Measurements from ENCODE around the gene XXYLT1.
"Not testable (repeated sequence)": the region's sequence is repeated elsewhere in the genome, so short reads cannot be mapped to it uniquely, and the experiment has no call there.

Gene XXYLT1

DNA sequence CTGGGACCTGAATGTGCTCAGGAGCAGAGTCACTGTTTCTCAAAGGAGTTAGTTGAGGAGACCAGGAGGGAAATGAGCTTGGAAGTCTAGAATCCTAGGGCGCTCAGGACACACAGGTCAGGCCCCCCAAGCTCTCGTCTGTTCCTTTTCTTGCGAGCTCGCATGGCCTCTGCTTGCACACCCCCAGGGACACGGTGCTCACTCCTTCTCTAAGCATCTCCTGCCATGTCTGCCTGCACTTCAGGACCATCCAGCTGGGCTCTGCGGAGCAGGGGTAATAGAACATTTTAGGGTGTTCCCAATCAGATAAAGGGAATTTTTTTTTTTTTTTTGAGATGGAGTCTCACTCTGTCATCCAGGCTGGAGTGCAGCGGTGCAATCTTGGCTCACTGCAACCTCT is 213.2 kb downstream of the XXYLT1 start:
- no peak for DNase-seq

DNA sequence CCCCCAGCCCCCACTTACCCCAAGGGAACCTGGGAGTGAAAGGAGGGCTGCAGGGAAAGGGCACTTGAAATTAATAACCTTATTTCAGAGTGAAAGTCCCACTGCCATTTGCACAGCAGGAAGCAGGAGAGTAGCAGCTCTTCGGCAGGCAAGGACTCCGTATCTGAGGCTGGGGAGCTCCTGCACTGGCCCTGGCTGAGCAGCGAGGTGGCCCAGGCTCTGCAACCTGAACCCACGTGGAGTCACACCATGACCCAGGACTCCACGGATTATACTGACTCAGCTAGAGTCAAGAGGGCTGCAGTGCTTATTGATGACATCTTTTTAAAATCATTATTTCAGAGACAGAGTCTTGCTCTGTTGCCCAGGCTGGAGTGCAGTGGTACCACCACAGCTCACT is 214.5 kb downstream of the XXYLT1 start:
- DNase-seq: no peak

DNA sequence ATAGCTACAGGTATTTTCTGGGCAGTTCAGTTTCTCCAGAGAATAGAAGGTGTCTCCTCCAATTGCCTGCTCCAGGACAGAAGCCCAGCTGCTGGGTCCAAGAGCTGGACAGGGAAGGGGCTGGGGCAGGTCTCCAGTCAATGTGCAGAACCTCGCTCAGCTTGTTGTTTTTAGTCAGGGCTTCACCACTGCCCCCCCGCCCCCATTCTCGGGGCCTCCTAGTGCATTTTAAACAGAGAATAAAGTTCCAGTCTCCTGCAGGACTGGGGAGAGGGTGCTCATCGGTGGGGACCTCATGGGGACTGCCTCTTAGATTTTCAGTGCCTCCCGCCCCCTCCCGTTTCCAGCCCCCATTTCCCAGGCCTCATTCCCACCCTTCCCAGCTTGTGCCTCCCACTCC is 216.6 kb downstream of the XXYLT1 start:
- no peak for DNase-seq

DNA sequence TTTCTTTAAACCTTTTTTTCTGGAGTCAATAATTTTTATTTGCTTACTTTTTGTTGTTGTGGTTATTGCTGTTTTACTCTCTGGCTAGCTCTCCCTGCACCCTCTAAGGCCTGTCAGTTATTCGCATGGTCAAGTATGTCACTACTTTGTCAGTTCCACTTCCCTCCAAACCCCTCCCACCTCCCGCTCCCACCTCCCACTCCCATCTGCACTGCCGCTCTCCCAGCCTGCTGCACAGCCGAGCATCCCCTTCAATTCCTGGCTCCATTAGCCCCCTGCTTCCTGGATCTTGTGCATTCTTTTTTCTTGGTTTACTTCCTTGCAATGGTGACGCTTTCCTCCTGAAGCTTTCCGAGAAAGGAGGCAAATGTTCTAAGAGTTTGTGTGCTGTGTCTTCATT is 218.0 kb downstream of the XXYLT1 start:
- DNase-seq: no peak

DNA sequence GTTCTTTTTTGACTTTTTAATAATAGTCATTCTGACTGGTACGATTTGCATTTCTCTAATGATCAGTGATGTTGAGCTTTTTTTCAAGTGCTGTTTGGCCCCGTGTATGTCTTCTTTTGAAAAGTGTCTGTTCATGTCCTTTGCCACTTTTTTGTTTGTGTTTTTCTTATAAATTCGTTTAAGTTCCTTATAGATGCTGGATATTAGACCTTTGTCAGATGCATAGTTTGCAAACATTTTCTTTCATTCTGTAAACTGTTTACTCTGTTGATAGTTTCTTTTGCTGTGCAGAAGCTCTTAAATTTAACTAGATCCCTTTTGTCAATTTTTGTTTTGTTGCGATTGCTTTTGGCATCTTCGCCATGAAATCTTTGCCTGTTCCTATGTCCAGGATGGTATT is 220.7 kb downstream of the XXYLT1 start:
- DNase-seq: not testable (repeated sequence)

DNA sequence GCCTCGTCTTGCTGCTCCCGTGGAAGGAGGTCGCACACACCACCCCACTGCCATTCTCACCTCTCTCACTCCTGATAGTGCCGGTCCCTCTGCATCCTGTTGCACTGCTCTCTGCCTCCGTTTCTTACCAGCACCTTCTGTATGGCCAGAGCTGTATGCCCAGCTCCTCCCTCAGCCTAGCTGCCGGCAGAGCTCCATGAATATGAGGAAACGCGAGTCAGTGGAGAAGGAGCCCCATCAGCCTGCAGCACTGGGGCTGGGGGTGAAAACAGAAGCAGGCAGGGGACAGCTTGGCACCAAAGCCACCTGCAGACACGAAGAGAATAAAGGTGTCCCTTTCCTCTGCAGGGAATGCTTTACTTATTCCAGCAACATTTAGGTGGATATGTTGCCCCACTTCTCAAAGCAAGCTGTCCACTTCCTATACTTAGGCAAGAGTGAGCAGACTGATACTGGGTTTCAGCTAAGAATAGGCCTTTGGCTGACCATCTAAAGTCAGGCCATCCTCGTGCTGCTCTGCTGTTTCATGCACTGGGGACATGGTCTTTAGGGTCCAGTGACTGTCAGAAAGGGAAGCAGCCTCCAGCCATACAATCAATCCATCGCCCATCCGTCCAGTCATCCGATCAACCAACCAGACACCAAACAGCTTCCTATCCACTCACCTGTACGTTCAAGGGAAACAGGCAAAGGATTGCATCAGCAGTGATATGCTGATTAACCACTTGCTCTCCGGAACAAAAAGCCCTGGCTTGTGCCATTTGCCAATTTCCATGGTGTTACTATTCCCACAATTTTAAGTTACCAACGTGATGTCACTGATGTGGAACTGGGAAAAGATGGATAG is 222.7 kb downstream of the XXYLT1 start:
- DNase-seq: no peak

DNA sequence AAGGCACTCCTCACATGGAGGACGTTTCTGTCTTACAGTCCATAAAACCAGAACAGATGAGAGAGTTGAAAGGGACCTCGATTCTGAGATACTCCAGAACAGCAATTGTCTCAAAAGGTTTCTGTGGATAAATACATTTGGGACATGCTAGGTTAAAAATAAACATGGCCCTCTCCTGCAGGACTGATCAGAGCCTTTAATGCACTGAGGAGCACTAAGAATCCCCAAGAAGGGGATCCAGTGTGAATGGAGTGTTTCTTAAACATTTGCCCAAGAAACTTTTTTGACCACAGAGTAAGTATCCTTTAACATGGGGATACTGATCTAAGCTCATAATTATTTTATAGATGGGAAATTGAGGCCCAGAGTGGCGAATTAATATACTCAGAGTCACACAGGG is 223.4 kb downstream of the XXYLT1 start:
- DNase-seq: no peak

DNA sequence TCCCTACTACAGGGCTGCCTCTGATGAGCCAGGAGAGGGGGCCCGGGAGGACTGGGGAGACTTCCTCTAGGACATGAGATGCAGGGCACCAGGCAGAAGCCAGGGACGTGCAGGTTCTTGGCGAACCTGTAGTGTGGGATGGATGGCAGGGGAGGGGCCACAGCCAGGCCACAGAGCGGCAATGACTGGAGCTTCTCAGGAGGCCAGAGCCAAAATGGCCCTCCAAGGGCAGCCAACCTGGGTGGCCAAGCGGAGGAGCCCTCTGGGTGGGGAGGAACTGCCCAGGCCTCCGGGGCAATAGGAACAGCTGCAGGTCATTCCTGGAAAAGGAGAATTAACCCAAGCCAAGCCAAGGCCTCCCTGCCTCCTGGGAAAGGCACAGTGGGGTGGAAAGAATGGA is 224.5 kb downstream of the XXYLT1 start:
- DNase-seq: no peak

DNA sequence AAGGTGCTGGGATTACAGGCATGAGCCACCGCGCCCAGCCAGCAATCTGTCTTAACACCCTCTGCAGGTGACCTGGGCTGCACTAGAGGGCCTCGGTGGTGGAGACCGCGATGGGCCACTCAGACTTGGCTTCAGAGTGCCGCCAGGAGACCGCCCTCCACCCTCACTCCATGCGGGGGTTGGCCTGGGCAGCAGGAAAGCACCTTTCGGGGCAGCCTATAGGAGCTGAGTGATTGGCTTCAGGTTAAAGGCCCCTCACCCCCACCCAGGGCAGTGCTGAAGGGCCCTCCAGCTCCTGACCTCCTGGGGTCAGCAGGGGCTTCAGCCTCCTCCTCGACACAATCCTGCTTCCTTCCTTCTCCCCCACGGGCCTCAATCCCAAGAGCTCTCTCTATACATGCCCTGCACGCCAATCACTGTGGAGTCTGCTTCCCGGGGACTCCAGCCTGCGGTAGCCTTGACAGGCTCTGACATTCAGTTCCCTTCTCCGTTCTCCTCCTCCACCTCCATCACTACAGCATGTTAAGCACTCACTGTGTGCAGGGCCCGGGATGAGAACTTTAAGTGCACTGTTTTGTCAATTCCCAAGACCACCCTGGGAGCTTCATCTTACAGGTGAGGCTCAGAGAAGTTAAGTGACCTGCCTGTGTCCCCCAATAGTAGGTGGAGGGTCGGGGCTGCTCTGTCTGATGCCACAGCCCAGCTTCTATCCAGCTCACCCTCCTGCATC is 225.3 kb downstream of the XXYLT1 start:
- no peak for DNase-seq

DNA sequence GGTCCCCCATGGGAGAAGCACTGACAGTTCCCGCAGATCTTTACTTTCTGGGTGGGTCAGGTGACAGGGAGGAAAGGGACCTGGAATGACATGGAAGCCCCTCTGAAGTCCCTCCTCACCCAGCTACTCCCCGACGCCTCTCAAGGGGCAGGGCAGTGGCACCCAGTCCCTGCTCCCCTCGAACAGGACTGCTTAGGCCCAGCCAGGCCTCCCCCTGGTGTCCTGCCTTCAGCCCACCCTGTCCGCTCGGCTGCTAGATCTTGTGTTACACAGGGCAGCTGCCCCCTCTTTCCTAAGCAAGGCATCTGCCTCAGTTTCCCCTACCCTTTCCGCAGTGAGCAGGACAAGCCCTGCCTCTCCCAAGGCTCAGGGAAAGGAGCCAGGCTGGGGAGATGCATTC is 226.5 kb downstream of the XXYLT1 start:
- DNase-seq: no peak

DNA sequence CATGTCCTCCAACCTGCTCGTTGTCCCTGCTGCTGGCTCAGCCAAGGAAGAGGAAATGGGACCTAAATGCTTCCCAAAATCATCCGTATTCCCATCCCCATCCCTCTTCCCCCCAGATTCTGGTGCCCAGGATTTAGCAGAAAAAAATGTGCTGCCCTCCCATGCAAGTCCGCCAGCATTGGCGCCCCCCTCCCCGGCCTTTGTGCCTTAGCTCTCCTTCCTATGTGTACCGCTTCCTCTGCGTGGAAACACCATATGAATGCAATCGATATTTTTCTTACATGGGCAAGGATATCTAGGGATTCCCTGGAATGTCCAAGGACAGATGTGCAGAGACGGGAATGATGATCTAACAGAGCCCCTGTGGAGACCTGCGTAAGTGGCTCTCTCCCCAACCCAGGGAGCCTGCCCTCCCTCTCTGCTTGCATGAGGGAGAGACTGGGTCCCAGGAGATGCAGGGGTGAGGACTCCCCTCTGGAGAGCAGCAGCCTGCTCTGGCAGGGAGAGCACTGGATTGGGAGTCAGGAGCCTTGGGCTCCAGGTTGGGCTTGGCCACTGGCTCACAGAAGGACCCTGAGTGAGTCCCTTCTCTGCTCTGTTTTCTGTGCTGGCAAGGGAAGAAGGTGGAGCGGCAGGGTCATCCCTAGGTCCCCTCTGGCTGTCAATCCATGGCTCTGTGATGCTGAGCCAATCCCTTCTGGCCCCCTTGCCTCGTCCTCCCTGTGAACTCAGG is 227.2 kb downstream of the XXYLT1 start:
- no peak for DNase-seq

DNA sequence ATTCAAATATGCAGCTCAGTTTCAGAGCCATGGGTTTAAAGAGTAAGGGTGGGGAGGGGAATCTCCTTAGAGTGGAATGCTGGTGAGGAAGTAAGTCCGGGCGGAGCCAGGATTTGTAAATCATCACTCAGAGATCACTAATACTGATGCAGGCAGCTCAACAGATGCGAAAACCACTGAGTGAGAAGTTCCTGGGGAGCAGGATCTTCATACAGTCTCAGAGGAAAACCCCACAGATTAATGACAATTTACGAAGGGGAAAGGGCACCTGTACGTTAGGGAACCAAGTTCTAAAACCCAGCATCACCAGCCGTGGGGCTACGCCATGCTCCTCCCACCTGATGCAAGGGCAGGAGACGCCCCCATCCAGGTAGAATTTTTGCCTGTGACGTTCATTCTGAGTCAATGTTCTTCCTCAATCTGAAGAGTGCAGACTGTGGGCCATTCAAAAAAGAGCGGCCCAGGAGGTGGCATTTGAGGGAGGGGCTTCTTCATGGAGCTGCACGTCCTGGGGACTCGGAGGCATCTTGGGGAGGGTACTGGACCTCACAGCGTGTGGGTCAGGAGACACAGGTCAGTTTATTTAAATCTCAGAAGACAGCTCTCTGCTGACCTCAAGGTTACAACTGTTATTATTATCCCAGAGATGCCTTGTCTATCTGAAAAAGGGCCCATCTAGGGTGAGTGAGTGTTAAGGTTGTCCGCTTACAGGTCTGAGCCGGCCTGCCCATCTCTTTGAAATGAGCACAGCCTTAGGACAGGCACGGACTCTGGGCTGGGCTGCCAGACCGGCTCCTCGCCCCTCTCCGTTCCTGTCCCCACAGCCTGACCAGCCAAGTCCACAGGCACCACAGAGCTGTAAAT is 228.0 kb downstream of the XXYLT1 start:
- DNase-seq: no peak

DNA sequence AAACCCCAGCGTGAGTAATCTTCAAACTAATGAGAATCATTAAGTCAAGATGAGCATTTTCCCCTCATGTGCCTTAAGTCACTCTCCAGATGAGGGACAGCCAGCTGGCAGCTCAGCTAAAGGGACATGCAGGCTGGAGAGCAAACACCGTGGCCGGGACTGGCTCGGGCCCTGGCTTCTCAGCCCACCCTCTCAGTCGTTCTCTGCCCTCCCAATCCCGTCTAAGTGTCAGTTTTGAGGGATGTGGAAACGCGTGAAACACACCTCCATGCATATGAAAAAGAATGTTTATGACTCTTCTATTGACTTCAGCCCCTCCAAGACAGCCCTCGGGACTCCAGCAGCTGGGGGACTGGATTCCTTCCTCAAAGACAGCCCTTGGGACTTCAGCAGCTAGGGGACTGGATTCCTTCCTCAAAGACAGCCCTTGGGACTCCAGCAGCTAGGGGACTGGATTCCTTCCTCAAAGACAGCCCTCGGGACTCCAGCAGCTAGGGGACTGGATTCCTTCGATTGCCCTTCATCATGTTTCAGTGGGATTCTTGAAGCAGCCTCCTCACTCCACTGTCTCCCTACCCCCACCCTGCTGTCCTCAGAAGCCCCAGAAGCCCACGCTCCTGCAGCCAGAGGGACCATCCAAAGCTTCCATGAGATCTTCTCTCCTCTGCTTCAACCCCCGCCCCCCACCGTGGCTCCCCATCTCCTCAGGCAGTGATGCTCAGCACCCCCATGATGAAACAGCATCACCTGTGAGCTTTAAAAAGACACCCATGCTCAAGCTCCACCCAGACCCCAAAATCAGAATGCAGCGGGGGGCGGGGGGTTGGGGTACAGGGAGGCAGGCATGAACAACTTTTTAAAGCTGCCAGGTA is 228.9 kb downstream of the XXYLT1 start:
- no peak for DNase-seq

DNA sequence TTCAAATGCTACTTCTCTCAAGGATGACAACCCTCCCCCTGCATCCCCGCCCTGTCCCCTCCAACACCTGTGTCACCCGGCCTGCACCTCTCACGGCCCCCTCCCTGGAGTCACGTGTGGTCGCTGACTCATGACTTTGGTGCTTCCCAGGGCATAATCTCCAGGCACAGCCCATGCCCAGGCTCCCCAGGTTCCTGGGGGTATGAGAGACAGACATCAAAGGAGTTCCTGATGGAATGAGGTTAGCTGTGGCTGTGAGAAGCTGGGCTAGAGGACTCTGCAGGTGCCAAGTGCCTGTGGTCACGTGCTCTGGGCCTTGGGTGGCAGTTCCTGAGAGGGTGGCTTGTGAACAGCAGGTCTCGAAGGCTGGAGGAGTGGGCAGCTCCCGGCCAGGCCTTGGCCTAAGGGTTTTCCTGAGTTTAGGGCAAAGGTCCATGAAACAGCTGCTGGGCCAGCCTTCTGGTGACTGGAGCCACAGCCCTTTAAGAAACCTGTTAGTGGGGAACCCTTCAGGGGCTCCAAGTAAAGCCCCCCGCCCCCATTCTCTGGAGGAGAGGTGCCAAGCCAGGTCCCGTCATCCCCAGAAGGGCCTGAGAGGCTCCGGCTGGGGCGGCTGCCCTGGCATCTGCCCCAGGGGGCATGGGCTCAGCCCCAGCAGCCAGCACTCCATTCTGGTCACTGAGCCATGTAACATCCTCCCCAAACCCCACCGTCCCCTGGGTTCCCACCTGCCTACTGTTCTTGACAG is 230.0 kb downstream of the XXYLT1 start:
- DNase-seq: no peak

DNA sequence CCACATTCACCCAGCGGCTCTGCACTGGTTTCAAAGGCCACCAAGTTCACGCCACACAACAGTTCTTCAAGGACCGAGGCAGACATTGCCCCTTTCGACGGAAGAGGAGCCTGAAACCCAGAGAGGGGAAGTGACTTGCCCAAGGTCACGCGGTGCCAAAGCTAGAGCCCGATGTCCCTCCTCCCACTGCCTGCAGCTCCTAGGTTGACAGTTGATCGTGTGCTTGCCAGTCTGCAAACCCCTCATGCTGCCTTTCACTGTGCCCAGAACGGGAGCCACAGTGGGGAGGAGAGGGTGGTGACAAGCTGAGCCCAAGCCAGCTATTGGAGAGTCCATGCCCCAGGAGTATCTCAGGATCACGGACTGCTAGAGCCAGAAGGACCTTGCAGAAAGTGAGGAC is 230.9 kb downstream of the XXYLT1 start:
- no peak for DNase-seq

DNA sequence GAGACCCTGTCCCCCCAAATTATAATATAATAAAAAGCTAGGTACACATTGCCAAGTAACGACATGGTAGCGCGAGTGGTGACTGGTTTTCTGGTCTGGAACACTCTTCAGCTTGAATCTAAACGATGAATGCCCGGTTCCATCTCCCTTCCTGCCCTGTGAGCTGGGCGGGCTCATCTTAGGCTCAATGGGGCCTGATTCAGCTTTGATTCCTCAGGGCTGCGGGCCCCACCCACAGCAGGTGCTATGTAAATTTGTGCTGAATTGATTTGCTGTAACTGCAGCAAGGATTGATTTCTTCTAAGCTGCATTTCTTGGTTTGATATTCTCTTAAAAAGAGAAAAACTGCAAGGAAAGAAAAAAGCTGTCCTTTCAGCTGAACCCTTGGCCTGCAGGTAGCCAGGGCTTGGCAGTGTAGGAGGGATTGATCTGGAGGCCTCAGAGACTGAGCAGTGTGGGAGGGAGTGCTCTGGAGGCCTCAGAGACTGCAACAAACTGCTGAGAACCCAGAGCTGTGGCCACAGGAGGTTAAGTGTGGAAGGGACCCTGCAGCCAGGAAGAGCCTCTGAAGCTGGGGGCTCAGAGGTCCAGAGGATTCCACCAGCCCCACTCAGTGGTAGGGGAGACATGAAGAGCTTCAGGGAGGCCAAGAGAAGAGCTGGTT is 231.6 kb downstream of the XXYLT1 start:
- DNase-seq: no peak

DNA sequence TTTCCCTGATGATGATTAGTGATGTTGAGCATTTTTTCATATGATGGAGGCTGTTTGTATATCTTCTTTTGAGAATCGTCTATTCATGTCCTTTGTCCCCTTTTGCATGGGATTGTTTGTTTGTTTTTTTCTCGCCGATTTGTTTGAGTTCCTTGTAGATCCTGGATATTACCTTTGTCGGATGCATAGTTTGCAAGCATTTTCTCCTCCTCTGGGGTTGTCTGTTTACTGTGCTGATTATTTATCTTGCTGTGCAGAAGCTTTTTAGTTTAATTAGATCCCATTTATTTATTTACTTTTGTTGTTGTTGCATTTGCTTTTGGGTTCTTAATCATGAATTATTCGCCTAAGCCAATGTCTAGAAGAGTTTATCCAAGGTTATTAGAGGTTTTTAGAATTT is 232.8 kb downstream of the XXYLT1 start:
- no peak for DNase-seq

DNA sequence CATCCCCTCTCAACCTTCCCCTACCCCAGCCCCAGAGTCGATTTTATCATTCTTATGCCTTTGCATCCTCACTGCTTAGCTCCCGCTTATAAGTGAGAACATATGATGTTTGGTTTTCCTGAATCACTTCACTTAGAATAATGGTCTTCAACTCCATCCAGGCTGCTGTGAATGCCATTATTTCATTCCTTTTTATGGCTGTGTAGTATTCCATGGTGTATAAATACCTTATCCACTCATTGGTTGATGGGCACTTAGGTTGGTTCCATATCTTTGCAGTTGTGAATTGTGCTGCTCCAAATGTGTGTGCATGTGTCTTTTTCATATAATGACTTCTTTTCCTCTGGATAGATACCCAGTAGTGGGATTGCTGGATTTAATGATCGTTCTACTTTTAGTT is 233.4 kb downstream of the XXYLT1 start:
- not testable (repeated sequence) for DNase-seq

DNA sequence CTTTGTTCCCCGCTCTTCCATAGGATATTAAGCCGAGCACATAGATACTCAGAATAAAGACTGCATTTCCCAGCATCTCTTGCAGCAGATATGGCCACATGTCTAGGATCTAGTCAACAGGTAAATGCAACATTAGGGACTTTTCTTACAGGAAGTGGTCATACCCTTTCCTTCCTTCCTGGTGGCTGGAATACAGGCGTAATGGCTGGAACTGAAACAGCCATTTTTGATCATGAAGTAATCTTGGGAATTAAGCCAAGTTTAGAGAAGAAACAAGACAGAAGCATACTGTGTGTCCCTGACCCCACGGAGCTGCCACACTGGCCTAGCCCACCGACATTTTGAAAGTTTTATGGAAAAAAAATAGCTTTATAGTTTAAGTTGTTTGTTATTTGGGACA is 234.0 kb downstream of the XXYLT1 start:
- DNase-seq: no peak

DNA sequence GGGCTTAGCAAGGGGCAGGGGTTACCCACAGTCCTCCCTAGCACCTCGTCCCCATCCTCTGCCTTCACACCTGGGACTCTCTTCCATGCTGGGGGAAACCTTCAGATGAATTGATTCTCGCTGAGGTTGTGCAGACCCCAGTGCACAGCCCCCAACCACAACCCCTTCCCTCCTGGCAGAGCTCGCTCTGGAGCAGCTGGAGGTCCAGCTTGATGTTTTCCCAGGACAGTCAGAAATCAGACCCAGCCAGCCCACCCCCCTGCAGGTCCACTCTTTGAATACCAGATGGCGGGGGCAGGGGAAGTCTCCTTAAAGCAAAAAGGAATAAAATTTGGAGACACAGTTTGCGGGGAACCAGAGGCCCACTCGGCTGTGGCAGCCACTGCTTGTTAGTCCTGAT is 234.4 kb downstream of the XXYLT1 start:
- no peak for DNase-seq

DNA sequence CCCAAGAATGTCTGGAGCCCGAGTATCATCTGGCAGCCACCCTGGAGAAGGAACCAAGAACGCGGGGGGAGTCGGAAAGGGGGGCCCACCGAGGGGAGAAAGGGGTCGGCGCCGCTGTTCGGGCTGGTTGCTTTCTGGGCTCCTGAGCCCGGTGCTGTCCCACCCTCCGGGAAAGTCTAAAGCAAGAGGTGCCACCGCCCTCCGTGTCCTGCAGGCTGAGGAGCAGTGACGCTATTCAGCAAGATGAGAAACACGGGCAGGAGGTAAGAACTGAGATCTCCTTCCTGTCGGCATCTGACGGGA is 234.8 kb downstream of the XXYLT1 start:
- no peak for DNase-seq
